ENCODE measurements around the gene GSK3B.

Gene GSK3B

DNA sequence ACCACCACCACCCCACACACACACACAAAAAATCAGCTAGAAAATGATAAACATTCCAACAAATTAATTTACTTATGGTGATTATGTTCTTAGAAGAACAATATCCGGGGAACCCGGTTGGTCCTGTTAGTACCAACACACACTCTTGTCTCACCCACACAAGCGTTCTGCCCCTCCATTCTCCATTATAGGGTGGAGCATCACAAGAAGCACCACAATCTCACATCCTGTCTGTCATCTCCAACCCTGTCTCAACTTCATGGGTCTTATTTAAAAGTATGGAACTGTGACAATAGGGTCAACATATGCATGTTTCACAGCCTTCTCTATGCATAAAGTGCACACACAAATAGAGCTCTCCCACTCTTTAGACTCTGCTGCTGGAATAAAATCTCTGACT, 5.6 kb downstream of the GSK3B start:
- no peak overlapping the region for H3K23ac ChIP-seq (ENCODE audit: low read depth, low read length, poor library complexity)
- H4K91ac ChIP-seq (ENCODE audit: low read depth, low read length, poor library complexity) = no peak overlapping the region
- H2BK12ac ChIP-seq (ENCODE audit: low read length) = no peak overlapping the region
- no peak for DNase-seq (ENCODE audit: low spot score)
- peaks cover 0 to 7% of the 10 kb centered on the region in 2 donors for H3K9me3 ChIP-seq (replicated peaks in 1 of 2; ENCODE audit: control insufficient read depth in 2 of 2, insufficient read depth in 1 of 2, low read depth in 1 of 2, low read length in 2 of 2)
- H3K79me1 ChIP-seq (ENCODE audit: low read depth, low read length) = no peaks in the 10 kb centered on the region
- H3K18ac ChIP-seq (ENCODE audit: low read length) = no peak overlapping the region
- H2BK120ac ChIP-seq (ENCODE audit: low read depth, low read length) = no peak overlapping the region
- H3K36me3 ChIP-seq (replicated peaks in 1 of 2; ENCODE audit: control insufficient read depth in 2 of 2, insufficient read depth in 2 of 2, low read length in 2 of 2) = peaks cover 0 to 21% of the 10 kb centered on the region in 2 donors
- H2BK5ac ChIP-seq (ENCODE audit: low read length) = no peak overlapping the region
- no peak overlapping the region for H3K27ac ChIP-seq (replicated peaks; ENCODE audit: low read length)
- no peaks in the 10 kb centered on the region for H3K27me3 ChIP-seq (ENCODE audit: control insufficient read depth in 3 of 3, insufficient read depth in 3 of 3, low read depth in 1 of 3, low read length in 3 of 3)
- H3K14ac ChIP-seq (ENCODE audit: low read length) = no peak overlapping the region
- no peak overlapping the region for H2BK15ac ChIP-seq (ENCODE audit: low read length)
- H4K8ac ChIP-seq (ENCODE audit: low read depth, low read length) = no peak overlapping the region
- no peak overlapping the region for H3K9ac ChIP-seq (ENCODE audit: low read depth, low read length, poor library complexity)
- H3K4me3 ChIP-seq (ENCODE audit: low read length in 2 of 2) = no peak overlapping the region
- no peak overlapping the region for H3K4ac ChIP-seq (ENCODE audit: low read length)
- WGBS, 2 donors (ENCODE audit: extremely low coverage in 2 of 2, insufficient read length in 2 of 2, insufficient replicate concordance in 1 of 2) = no CpG with 5 or more reads among the region's 3 CpGs
- no peak overlapping the region for H2AK5ac ChIP-seq (ENCODE audit: low read depth, low read length)
- no peak overlapping the region for H3K4me2 ChIP-seq (ENCODE audit: insufficient read depth, low read length, poor library complexity, severe bottlenecking)
- no peak overlapping the region for H2AFZ ChIP-seq (ENCODE audit: low read length)
- peaks cover 0 to 2% of the 10 kb centered on the region in 2 donors for H3K4me1 ChIP-seq (ENCODE audit: control insufficient read depth in 2 of 2, insufficient read depth in 1 of 2, low read depth in 1 of 2, low read length in 2 of 2)

DNA sequence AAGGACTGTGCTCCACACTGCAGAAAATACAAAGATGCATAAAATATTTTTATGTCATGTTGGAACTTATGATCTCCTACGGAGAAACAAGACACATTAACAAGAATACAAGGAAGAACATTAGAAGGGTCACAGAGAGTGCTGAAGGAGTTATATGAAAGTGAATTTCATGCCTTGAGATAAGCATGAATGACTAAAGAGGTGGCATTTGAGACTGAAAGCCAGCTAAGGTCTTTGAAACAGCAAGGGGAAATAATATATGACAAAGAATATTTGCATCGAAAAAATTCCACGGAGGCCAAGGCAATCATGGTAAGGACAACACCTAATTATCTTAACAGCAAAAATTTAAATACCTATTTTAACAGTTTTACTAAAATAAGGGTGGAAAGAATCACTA, 12.5 kb downstream of the GSK3B start:
- no peak overlapping the region for H3K23ac ChIP-seq (ENCODE audit: low read depth, low read length, poor library complexity)
- H3K4me2 ChIP-seq (ENCODE audit: insufficient read depth, low read length, poor library complexity, severe bottlenecking) = no peak overlapping the region
- DNase-seq (ENCODE audit: low spot score) = no peak

DNA sequence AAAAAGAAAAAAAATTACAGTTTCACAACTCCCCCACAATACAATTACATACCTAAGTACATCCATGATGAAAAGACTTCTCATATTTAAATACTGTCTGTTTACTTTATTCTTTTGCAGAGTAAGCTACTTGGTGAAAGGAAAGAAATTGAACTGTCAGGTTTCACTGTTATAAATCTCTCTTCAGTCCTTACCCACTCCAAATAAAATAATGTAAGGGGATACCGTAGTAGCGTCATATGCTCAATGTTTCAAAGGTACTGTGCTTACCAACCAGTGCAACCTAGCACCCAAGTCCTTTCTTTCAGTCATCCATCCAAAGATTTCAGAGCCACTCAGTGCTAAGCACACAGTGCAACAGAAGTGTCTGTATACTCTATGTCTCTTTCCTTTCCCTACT, 13.4 kb downstream of the GSK3B start:
- H3K4me1 ChIP-seq (ENCODE audit: control insufficient read depth in 2 of 2, insufficient read depth in 1 of 2, low read depth in 1 of 2, low read length in 2 of 2) = no peaks in the 10 kb centered on the region
- H3K9ac ChIP-seq (ENCODE audit: low read depth, low read length, poor library complexity) = no peak overlapping the region
- H2BK12ac ChIP-seq (ENCODE audit: low read length) = no peak overlapping the region
- H3K18ac ChIP-seq (ENCODE audit: low read length) = no peak overlapping the region
- DNase-seq (ENCODE audit: low spot score) = no peak
- no CpG with 5 or more reads among the region's 2 CpGs for WGBS, 2 donors (ENCODE audit: extremely low coverage in 2 of 2, insufficient read length in 2 of 2, insufficient replicate concordance in 1 of 2)
- H3K9me3 ChIP-seq (replicated peaks in 1 of 2; ENCODE audit: control insufficient read depth in 2 of 2, insufficient read depth in 1 of 2, low read depth in 1 of 2, low read length in 2 of 2) = peaks cover 0 to 9% of the 10 kb centered on the region in 2 donors
- no peak overlapping the region for H2BK120ac ChIP-seq (ENCODE audit: low read depth, low read length)
- H3K36me3 ChIP-seq (replicated peaks in 1 of 2; ENCODE audit: control insufficient read depth in 2 of 2, insufficient read depth in 2 of 2, low read length in 2 of 2) = peaks cover 0 to 22% of the 10 kb centered on the region in 2 donors
- no peak overlapping the region for H2AK5ac ChIP-seq (ENCODE audit: low read depth, low read length)
- no peak overlapping the region for H3K27ac ChIP-seq (replicated peaks; ENCODE audit: low read length)
- H4K91ac ChIP-seq (ENCODE audit: low read depth, low read length, poor library complexity) = no peak overlapping the region
- no peak overlapping the region for H3K4me2 ChIP-seq (ENCODE audit: insufficient read depth, low read length, poor library complexity, severe bottlenecking)
- no peaks in the 10 kb centered on the region for H3K27me3 ChIP-seq (ENCODE audit: control insufficient read depth in 3 of 3, insufficient read depth in 3 of 3, low read depth in 1 of 3, low read length in 3 of 3)
- no peak overlapping the region for H4K8ac ChIP-seq (ENCODE audit: low read depth, low read length)
- H2BK5ac ChIP-seq (ENCODE audit: low read length) = no peak overlapping the region
- H3K4ac ChIP-seq (ENCODE audit: low read length) = no peak overlapping the region
- no peak overlapping the region for H2BK15ac ChIP-seq (ENCODE audit: low read length)
- no peak overlapping the region for H3K4me3 ChIP-seq (ENCODE audit: low read length in 2 of 2)
- H3K79me1 ChIP-seq (ENCODE audit: low read depth, low read length) = no peaks in the 10 kb centered on the region
- no peak overlapping the region for H3K23ac ChIP-seq (ENCODE audit: low read depth, low read length, poor library complexity)
- H3K14ac ChIP-seq (ENCODE audit: low read length) = no peak overlapping the region
- no peak overlapping the region for H2AFZ ChIP-seq (ENCODE audit: low read length)

More for the DNA sequence above, 12.5 kb downstream of the GSK3B start:
- no peak overlapping the region for H2BK15ac ChIP-seq (ENCODE audit: low read length)
- no peaks in the 10 kb centered on the region for H3K27me3 ChIP-seq (ENCODE audit: control insufficient read depth in 3 of 3, insufficient read depth in 3 of 3, low read depth in 1 of 3, low read length in 3 of 3)
- H2BK120ac ChIP-seq (ENCODE audit: low read depth, low read length) = no peak overlapping the region
- H3K4me1 ChIP-seq (ENCODE audit: control insufficient read depth in 2 of 2, insufficient read depth in 1 of 2, low read depth in 1 of 2, low read length in 2 of 2) = no peaks in the 10 kb centered on the region
- no peak overlapping the region for H4K8ac ChIP-seq (ENCODE audit: low read depth, low read length)
- H3K14ac ChIP-seq (ENCODE audit: low read length) = no peak overlapping the region
- peaks cover 0 to 26% of the 10 kb centered on the region in 2 donors for H3K36me3 ChIP-seq (replicated peaks in 1 of 2; ENCODE audit: control insufficient read depth in 2 of 2, insufficient read depth in 2 of 2, low read length in 2 of 2)
- H2AFZ ChIP-seq (ENCODE audit: low read length) = no peak overlapping the region
- H3K79me1 ChIP-seq (ENCODE audit: low read depth, low read length) = no peaks in the 10 kb centered on the region
- H2AK5ac ChIP-seq (ENCODE audit: low read depth, low read length) = no peak overlapping the region
- no peak overlapping the region for H4K91ac ChIP-seq (ENCODE audit: low read depth, low read length, poor library complexity)
- H3K9me3 ChIP-seq (replicated peaks in 1 of 2; ENCODE audit: control insufficient read depth in 2 of 2, insufficient read depth in 1 of 2, low read depth in 1 of 2, low read length in 2 of 2) = peaks cover 0 to 5% of the 10 kb centered on the region in 2 donors
- H3K4me3 ChIP-seq (ENCODE audit: low read length in 2 of 2) = no peak overlapping the region
- no peak overlapping the region for H3K27ac ChIP-seq (replicated peaks; ENCODE audit: low read length)
- no peak overlapping the region for H3K4ac ChIP-seq (ENCODE audit: low read length)
- no CpG with 5 or more reads among the region's 3 CpGs for WGBS, 2 donors (ENCODE audit: extremely low coverage in 2 of 2, insufficient read length in 2 of 2, insufficient replicate concordance in 1 of 2)
- no peak overlapping the region for H2BK12ac ChIP-seq (ENCODE audit: low read length)
- H3K18ac ChIP-seq (ENCODE audit: low read length) = no peak overlapping the region
- no peak overlapping the region for H3K9ac ChIP-seq (ENCODE audit: low read depth, low read length, poor library complexity)
- no peak overlapping the region for H2BK5ac ChIP-seq (ENCODE audit: low read length)

DNA sequence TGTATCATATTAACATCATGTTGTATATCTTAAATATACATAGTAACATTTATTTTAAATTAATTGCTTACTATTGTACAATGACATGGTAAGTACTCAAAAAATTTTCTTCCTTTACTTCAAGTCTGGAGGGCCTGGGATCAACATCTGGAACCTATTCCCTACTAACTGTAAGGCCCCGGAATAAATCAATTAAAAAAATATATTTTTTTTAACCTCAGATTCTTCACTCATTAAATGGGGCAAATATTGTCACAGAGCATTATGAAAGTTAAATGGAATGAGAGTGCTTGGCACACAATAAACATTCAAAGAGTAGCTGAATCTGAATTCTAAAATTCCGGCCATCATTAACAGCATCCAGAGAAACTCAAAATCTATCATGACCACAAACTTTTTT, 16.5 kb downstream of the GSK3B start:
- H3K18ac ChIP-seq (ENCODE audit: low read length) = no peak overlapping the region
- H3K9me3 ChIP-seq (replicated peaks in 1 of 2; ENCODE audit: control insufficient read depth in 2 of 2, insufficient read depth in 1 of 2, low read depth in 1 of 2, low read length in 2 of 2) = peaks cover 0 to 18% of the 10 kb centered on the region in 2 donors
- no peak overlapping the region for H3K27ac ChIP-seq (replicated peaks; ENCODE audit: low read length)
- no peak overlapping the region for H3K4ac ChIP-seq (ENCODE audit: low read length)
- peaks cover 0 to 23% of the 10 kb centered on the region in 2 donors for H3K36me3 ChIP-seq (replicated peaks in 1 of 2; ENCODE audit: control insufficient read depth in 2 of 2, insufficient read depth in 2 of 2, low read length in 2 of 2)
- H3K27me3 ChIP-seq (ENCODE audit: control insufficient read depth in 3 of 3, insufficient read depth in 3 of 3, low read depth in 1 of 3, low read length in 3 of 3) = no peaks in the 10 kb centered on the region
- no peak overlapping the region for H2AFZ ChIP-seq (ENCODE audit: low read length)
- no peak overlapping the region for H2BK5ac ChIP-seq (ENCODE audit: low read length)
- peaks cover 2% of the 10 kb centered on the region for H3K79me1 ChIP-seq (ENCODE audit: low read depth, low read length)
- no peak overlapping the region for H4K8ac ChIP-seq (ENCODE audit: low read depth, low read length)
- no peak overlapping the region for H2BK12ac ChIP-seq (ENCODE audit: low read length)
- H3K4me2 ChIP-seq (ENCODE audit: insufficient read depth, low read length, poor library complexity, severe bottlenecking) = no peak overlapping the region
- no peaks in the 10 kb centered on the region for H3K4me1 ChIP-seq (ENCODE audit: control insufficient read depth in 2 of 2, insufficient read depth in 1 of 2, low read depth in 1 of 2, low read length in 2 of 2)
- no peak overlapping the region for H3K23ac ChIP-seq (ENCODE audit: low read depth, low read length, poor library complexity)
- no peak overlapping the region for H2BK120ac ChIP-seq (ENCODE audit: low read depth, low read length)
- H3K14ac ChIP-seq (ENCODE audit: low read length) = no peak overlapping the region
- no peak overlapping the region for H3K4me3 ChIP-seq (ENCODE audit: low read length in 2 of 2)
- no CpG with 5 or more reads among the region's 2 CpGs for WGBS, 2 donors (ENCODE audit: extremely low coverage in 2 of 2, insufficient read length in 2 of 2, insufficient replicate concordance in 1 of 2)
- H4K91ac ChIP-seq (ENCODE audit: low read depth, low read length, poor library complexity) = no peak overlapping the region
- DNase-seq (ENCODE audit: low spot score) = no peak
- H2BK15ac ChIP-seq (ENCODE audit: low read length) = no peak overlapping the region
- H2AK5ac ChIP-seq (ENCODE audit: low read depth, low read length) = no peak overlapping the region
- H3K9ac ChIP-seq (ENCODE audit: low read depth, low read length, poor library complexity) = no peak overlapping the region
